Measurements from ENCODE around the gene GXYLT2.

Gene GXYLT2

GRCh38 chr3:72938471-72939265 is 50.8 kb downstream of the GXYLT2 start:
- DNase-seq, result peak; percentile 11 to 50

GRCh38 chr3:72941245-72941644 is 53.4 kb downstream of the GXYLT2 start:
- DNase-seq, result no peak

- no peak for DNase-seq
These were observed 54.6 kb downstream of the GXYLT2 start for GRCh38 chr3:72942427-72942826.

DNA sequence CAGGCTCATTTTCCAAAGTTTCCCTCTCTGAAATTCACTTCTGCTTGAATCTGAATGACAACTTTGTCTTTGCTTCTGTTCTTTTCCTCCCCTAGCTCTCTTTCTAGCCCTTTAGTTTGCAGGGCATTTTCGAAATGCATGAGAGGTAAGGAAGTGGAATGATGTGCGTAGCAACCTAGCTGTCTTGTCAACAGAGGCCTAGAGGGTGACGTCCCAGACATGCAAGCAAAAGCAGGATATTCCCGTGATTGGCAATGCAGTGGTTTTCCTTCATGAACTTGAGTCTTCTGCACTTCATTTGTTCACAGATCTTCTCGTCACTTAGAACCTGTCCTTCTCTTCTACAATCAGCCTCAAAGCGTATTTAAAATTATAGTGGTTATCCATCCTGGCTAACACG is 56.9 kb downstream of the GXYLT2 start:
- no peak for DNase-seq

DNA sequence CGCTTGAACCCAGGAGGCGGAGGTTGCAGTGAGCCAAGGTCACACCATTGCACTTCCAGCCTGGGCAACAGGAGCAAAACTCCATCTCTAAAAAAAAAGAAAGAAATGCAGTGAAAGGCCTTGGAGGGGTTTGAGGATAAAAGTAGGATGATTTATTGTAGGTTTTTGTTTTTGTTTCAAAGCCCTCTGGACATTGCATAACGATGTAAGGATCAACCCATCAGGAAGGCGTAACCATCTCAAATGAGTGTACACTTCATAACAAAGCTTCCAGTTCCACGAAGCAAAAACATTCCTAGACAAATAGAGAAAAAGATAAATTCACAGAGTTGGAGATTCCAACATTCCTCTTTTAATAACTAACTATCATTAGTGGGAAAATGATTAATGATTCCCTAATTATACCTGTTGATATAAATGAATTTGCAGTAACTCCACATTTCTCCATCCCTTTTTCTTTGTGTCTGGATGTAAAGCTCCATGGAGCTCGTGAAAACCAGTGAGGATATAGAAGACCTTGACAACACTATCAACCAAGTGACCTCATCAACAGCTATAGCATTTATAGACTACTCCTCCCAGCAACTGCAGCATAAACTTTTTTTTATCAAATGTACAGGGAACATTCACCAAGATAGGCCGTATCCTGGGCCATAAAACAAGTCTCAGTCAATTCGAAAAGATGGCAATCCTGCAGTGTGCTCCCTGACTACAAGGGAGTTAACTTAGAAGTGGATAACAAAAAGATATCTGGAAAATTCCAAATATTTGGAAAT is 60.1 kb downstream of the GXYLT2 start:
- no peak for DNase-seq

DNA sequence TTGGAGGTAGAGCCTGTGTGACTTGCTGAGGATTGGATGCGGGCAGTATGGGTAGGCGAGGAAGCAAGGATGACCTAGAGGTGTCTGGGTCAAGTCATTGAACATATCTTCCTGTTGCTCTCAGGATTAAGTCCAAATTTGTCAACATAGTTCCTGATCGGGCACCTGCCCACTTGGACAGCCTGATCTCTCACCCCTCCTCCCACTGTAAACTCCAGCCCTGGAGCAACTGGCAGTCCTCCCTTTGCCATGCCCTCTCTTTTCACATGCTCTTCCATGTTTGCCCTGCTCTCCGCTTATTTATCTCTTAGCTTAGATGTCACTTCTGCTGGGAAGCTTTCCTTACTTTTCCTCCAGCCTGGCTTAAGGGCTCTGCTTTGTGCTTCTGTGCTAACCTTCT is 61.2 kb downstream of the GXYLT2 start:
- DNase-seq, result no peak

GRCh38 chr3:72950372-72950771 is 62.5 kb downstream of the GXYLT2 start:
- no peak for DNase-seq

- DNase-seq, result no peak
These were observed 63.0 kb downstream of the GXYLT2 start for GRCh38 chr3:72950801-72951200.

DNA sequence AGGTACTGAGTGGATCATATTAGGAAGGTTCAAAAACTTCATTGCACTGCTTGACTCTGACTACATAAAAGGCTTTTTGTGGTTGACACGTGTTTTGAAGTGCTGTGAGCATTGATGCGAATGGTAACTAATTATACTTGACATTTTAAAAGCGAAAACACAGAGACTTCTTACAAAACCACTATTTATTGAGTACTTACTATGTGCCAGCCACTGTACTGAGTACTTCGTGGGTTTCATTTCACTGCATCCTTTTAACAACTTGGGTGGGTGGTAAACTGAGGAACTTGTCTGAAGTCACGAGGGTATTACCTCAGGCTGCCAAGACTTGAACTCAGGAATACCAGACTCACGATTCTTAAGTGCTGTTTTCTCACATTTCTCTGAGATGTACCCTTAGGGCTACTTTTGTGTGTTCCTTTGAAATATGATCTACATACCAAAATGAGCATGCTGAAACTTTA is 63.4 kb downstream of the GXYLT2 start:
- no peak for DNase-seq

DNA sequence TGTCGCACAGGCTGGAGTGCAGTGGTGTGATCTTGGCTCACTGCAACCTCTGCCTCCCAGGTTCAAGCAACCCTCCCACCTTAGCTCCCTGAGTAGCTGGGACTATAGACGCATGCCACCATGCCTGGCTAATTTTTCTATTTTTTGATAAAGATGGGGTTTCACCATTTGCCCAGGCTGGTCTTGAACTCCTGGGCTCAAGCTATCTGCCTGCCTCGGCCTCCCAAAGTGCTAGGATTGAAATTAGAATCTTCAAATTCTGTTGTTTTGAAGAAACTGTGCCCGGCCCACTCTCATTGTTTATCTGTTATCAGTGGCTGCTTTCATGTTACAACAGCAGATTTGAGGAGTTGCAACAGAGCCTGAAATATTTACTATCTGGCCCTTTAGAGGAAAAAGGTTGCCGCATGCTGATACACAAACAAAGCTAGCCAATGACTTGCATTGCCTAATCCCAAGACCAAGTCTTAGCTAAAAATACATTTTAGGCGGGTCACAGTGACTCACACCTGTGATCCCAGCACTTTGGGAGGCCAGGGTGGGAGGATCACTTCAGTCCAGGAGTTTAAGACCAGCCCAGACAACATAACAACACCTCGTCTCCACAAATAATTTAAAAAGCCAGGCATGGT is 65.6 kb downstream of the GXYLT2 start:
- no peak for DNase-seq

DNA sequence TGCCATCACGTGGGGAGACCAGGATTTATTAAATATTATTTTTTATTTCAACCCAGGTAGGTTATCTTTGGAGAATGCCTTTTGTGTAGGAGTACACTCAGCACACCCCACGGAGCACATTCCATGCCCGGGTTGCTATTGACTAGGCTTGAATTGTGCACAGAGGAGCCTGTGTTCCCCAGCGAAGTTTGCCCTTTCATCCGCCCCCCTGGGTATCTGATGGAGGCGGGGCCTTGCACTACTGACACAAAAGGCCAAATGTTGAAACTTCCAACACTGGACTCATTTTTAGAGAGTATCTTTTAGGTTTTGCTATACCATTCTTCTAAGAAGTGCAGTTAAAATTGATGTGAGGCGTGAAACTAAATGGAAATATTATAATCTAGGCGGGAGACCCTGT is 69.5 kb downstream of the GXYLT2 start:
- no peak for DNase-seq

- no peak for DNase-seq
These were observed 71.5 kb downstream of the GXYLT2 start for GRCh38 chr3:72959336-72959735.

DNA sequence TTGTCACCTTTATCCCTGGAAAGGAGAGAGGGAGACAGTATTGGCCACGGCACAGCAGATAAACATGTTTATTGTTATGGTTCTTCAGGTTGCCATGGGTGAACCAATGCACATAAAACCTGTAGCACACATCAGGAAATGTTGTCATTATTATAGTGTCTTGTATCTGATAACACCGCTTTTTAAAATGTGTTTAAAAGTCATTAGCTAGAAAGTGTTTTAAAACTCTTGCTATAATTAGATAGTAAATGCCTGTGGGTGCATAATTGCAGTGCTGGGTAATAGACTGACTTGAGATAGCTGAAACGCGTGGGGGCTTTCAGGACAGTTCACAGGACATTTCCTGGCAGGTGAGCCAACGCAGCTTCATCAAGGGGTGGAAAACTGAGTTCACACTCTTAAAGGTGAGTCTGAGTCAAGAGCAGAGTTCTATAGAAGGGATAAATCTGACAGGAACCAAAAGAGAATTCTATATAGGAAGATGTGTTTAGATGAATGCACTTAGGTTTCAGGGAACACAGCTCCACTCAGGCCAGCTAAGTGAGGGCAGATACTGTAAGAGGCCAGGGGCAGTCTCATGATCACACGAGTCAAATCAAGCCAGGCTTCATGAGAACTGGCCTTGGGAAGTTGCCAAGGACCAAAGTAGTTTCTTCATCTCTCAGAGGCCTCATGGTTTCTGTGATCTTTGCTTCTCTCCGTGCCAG is 73.1 kb downstream of the GXYLT2 start:
- DNase-seq, result peak; percentile 9 to 38

GRCh38 chr3:72961752-72962151 is 73.9 kb downstream of the GXYLT2 start:
- DNase-seq, result no peak

GRCh38 chr3:72962317-72962716 is 74.5 kb downstream of the GXYLT2 start:
- DNase-seq, result no peak

DNA sequence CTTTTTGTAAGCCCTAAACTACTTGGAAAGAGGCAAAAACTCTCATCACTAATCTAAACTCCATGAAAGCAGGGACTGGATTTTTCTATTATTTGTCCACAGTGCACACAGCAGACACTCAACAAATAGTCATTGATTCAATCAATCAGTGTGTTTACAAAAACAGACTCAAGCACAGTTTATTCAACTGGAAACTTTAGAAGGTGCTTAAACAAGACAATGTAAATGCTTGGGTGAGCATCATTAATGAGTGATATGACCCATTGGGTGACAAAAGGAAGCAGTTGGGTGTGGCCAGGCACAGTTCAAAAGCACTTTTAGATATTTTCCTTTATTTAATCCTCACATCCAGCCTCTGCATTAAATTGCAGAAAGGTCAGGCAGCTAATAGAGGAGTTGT is 76.8 kb downstream of the GXYLT2 start:
- no peak for DNase-seq

- DNase-seq, result no peak
These were observed 80.4 kb downstream of the GXYLT2 start for GRCh38 chr3:72968266-72968664.

DNA sequence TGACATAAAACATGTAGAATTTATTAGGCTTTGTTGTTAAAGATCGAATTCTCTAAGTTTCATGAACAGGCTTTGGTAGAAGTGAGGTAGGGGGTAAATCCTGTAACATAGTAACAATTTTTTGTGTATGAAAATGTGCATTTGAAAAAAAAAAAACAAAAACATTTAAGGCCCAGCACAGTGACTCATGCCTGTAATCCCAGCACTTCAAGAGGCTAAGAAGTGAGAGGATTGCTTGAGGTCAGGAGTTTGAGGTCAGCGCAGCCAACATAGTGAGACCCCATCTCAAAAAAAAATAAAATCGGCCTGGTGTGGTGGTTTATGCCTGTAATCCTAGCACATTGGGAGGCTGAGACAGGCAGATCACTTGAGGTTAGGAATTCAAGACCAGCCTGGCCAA is 81.9 kb downstream of the GXYLT2 start:
- DNase-seq, result no peak

DNA sequence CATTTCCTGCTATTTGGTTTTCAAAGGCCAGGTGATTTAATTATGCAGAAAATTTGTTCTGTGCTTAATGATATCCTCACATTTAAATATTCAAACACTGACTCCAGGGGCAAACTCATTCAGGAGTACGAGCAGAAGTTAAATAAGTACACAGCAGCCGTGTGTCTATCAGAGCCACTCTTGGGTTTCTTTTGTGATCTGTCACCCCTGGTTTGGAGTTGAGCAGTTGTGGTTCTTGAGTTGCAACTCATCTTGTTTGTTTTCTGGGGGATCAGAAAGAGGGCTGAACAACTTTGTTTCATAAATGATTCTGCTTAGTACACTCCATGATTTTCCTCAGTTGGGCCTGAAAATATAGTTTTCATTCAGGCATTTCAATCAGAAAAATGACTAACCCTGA is 83.1 kb downstream of the GXYLT2 start:
- DNase-seq, result no peak

DNA sequence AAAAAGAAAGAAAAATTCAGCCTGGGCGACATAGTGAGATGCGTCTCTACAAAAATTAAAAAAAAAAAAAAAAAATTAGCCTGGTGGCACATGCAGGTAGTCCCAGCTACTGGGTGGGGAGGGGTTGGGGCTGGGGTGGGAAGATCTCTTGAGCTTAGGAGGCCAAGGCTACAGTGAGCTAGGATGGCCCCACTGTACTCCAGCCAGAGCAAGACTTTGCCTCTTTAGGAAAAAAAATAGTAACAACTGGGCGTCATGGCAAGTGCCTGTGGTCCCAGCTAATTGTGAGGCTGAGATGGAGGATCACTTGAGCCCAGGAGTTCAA is 84.8 kb downstream of the GXYLT2 start:
- no peak for DNase-seq

GRCh38 chr3:72973031-72973723 is 85.3 kb downstream of the GXYLT2 start:
- no peak for DNase-seq

- DNase-seq, result no peak
These were observed 85.9 kb downstream of the GXYLT2 start for GRCh38 chr3:72973786-72974185.

DNA sequence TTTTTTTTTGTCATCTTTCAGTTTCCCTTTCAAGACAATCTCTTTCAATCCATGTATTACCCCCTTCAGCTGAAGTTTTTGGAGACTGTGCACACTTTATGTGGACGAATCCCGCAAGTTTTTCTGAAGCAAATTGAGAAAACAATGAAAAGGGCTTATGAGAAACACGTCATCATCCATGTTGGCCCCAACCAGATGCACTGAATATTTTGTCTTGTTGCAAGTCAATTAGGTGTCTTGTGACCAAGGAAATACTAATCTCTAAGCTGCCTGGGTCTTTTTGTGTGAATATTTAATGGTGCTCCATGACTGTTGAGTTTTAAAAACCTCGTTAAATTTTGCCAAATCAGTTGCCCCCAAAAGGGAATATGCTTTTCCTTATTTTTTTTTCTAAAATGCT is 87.1 kb downstream of the GXYLT2 start:
- DNase-seq, result no peak

Data from NCI-H2081 (cell line).